ENCODE results near the gene SMPDL3A. TPM values are rescaled to one million over a fixed set of nuclear protein-coding genes. Genes with fewer than 3 reads are reported as not detected.

Gene SMPDL3A
- polyA plus RNA-seq, 1 experiment: 6.4 TPM

DNA sequence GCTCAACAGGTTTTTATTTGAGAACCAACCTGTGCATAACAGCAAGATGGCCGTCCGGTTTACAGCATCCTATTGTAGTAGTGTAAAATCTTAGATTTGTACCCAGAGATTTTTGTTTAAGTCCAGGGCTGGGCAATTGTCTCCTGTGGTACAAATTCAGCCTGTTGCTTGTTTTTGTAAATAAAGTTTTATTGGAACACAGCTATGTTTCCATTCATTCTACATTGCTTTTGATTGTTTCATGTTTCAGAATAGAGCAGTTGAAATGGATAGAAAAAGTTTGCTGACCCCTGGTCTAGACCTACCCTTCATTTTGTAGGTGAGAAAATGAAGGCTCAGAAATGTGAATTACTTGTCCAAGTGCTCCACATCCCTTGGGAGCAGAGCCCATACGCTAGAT is 8.5 kb downstream of the SMPDL3A start:
- no peak for DNase-seq (ENCODE audit: low read depth)
- no peaks in the 10 kb centered on the region for H3K27me3 ChIP-seq (ENCODE audit: control insufficient read depth, insufficient read depth, low read length)
- CTCF ChIA-PET: interaction anchor here (1.3 to 6.7 kb wide), 3 partner anchors 8 to 46 kb away, joined by 3 to 28 read pairs (median 26); partner anchors contain the start of gene SMPDL3A
- POLR2A ChIA-PET: no interaction called here
- no peak overlapping the region for H3K4me3 ChIP-seq (ENCODE audit: low read depth, low read length)
- TF ChIP-seq, protein P1, sequence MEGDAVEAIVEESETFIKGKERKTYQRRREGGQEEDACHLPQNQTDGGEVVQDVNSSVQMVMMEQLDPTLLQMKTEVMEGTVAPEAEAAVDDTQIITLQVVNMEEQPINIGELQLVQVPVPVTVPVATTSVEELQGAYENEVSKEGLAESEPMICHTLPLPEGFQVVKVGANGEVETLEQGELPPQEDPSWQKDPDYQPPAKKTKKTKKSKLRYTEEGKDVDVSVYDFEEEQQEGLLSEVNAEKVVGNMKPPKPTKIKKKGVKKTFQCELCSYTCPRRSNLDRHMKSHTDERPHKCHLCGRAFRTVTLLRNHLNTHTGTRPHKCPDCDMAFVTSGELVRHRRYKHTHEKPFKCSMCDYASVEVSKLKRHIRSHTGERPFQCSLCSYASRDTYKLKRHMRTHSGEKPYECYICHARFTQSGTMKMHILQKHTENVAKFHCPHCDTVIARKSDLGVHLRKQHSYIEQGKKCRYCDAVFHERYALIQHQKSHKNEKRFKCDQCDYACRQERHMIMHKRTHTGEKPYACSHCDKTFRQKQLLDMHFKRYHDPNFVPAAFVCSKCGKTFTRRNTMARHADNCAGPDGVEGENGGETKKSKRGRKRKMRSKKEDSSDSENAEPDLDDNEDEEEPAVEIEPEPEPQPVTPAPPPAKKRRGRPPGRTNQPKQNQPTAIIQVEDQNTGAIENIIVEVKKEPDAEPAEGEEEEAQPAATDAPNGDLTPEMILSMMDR (IDR thresholded peaks at IDR 0.05; ENCODE audit: insufficient read depth, low read depth, low read length): no peak
- no peaks in the 10 kb centered on the region for H3K36me3 ChIP-seq (ENCODE audit: control insufficient read depth, insufficient read depth, low read length)

DNA sequence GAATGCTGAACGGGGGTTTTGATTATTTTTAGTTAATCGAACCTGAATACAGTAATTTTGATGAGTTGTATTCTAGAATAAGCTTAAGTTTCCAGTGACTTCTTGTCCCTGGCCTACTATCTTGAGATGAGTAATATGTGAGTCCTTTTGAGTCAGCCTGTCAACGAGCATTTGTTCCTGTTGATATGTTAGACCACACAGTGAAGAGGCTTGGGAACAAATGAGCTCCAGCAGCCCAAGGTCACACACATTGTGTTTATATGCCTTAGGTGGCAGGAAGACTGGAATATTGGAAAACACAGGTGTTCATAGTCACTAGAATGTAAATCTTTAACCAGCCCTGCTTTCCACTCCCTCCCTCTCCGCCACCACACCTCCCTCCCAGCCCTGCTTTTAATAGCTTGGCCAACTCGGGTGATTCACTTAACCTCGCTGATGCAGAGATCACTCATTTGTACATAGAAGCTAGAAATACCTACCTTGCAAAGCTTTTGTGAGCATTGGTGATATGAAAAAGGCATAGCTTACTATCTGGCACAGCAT is 9.1 kb downstream of the SMPDL3A start:
- H3K27me3 ChIP-seq (ENCODE audit: control insufficient read depth, insufficient read depth, low read length): no peaks in the 10 kb centered on the region
- no peaks in the 10 kb centered on the region for H3K36me3 ChIP-seq (ENCODE audit: control insufficient read depth, insufficient read depth, low read length)
- TF ChIP-seq, protein P1 (IDR thresholded peaks at IDR 0.05; ENCODE audit: insufficient read depth, low read depth, low read length): no peak
- no peak overlapping the region for H3K4me3 ChIP-seq (ENCODE audit: low read depth, low read length)
- ChIA-PET POLR2A (interaction anchor here (0.6 to 1.4 kb wide), 2 partner anchors 9 to 28 kb away, joined by 4 to 9 read pairs; partner anchors contain the start of gene SMPDL3A), CTCF (interaction anchor here (0.6 to 6.7 kb wide), 4 partner anchors 8 to 775 kb away, joined by 3 to 28 read pairs (median 14); partner anchors contain the start of gene SMPDL3A)
- DNase-seq (ENCODE audit: low read depth): peak; percentile 26

DNA sequence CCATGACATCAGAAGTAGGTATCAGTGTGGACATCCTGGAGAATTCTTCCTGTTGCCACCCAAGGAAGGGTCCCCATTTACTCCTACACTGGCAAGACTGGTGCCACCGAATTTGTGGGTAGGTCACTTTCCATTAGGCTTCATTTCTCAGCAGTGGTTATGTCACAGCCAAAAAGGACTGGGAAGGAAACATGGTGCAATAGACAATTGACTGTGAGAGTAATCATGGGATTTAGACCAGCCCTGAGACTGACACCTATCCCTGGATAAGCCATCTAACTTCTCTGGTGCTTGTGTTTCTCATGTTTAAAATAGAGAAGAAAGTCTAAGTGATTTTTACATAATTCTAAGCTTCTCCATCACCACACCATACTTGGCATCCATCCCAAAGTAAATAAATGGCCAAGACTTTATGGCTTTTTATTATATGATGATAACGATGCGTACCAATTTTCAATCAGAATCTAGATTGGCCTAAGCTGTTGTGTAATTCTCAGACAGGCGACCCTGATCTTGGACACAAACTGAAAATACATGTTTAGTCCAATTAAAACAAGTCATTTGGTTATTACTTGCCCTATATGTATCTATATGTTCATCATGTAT is 10.2 kb downstream of the SMPDL3A start:
- TF ChIP-seq, protein P1 (IDR thresholded peaks at IDR 0.05; ENCODE audit: insufficient read depth, low read depth, low read length): no peak
- no peaks in the 10 kb centered on the region for H3K36me3 ChIP-seq (ENCODE audit: control insufficient read depth, insufficient read depth, low read length)
- POLR2A ChIA-PET: interaction anchor here (1.4 kb wide), 1 partner anchor 10 kb away, joined by 9 read pairs; the partner anchor contains the start of gene SMPDL3A
- CTCF ChIA-PET: interaction anchor here (4.2 to 6.7 kb wide), 2 partner anchors 9 to 40 kb away, joined by 26 to 28 read pairs; partner anchors contain the start of gene SMPDL3A
- no peak for DNase-seq (ENCODE audit: low read depth)
- H3K27me3 ChIP-seq (ENCODE audit: control insufficient read depth, insufficient read depth, low read length): no peaks in the 10 kb centered on the region
- H3K4me3 ChIP-seq (ENCODE audit: low read depth, low read length): no peak overlapping the region

DNA sequence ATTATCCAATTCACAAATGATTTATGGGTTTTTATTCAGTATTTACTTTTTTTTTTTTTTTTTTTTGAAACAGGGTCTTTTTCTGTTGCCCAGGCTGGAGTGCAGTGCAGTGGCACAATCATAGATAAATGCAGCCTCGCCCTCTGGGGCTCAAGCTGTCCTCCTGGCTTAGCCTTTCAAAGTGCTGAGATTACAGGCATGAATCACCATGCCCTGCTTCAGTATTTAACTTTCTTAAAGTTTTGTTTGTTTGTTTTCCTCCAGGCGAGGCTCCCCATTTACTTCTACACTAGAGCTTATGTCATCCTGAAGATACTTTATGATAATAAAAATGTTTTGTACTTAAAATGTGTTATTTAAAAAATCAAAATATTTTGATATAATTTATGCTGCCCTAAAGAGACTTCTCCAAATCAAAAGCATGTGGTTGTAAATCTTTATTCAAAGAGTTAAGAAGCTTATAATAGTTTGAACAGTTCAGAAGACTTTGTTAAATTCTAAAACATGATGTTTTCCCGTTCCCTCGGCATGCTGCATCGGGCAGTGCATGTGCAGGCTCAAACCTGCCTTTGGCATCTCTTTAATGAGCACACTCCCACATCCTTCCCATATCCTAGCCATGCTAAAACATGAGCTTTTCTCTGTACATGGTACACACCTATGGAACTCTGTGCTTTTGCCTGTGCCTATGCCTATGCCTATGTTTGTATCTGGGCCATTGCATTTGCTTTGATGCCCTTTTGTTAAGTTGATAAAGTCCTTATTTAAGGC is 11.0 kb downstream of the SMPDL3A start:
- Histone ChIP-seq H3K36me3 (ENCODE audit: control insufficient read depth, insufficient read depth, low read length) (no peaks in the 10 kb centered on the region), H3K27me3 (ENCODE audit: control insufficient read depth, insufficient read depth, low read length) (no peaks in the 10 kb centered on the region), H3K4me3 (ENCODE audit: low read depth, low read length) (no peak overlapping the region)
- DNase-seq (ENCODE audit: low read depth): no peak
- TF ChIP-seq, protein P1 (IDR thresholded peaks at IDR 0.05; ENCODE audit: insufficient read depth, low read depth, low read length): no peak
- ChIA-PET POLR2A (no interaction called here), CTCF (interaction anchor here (4.2 to 6.7 kb wide), 2 partner anchors 10 to 39 kb away, joined by 26 to 28 read pairs; partner anchors contain the start of gene SMPDL3A)

DNA sequence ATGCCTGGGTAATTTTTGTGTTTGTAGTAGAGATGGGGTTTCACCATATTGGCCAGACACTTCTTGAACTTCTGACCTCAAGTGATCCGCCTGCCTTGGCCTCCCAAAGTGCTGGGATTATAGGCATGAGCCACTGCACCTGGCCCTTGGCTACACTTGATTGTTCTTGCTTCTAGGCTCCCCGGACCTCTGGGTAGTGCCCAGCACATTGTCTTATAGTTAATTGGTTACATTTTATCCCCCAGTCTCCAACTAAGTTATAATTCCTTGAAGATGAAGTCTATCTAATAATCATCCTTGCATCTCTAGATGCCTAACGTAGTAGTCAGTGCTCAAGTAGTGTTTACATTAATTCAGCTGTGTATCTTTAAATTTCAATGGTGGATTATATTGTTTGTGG is 11.8 kb downstream of the SMPDL3A start:
- POLR2A ChIA-PET: no interaction called here
- TF ChIP-seq, protein P1 (IDR thresholded peaks at IDR 0.05; ENCODE audit: insufficient read depth, low read depth, low read length): no peak
- no peaks in the 10 kb centered on the region for H3K36me3 ChIP-seq (ENCODE audit: control insufficient read depth, insufficient read depth, low read length)
- H3K27me3 ChIP-seq (ENCODE audit: control insufficient read depth, insufficient read depth, low read length): no peaks in the 10 kb centered on the region
- H3K4me3 ChIP-seq (ENCODE audit: low read depth, low read length): no peak overlapping the region
- CTCF ChIA-PET: interaction anchor here (4.2 to 6.7 kb wide), 2 partner anchors 11 to 38 kb away, joined by 26 to 28 read pairs; partner anchors contain the start of gene SMPDL3A
- no peak for DNase-seq (ENCODE audit: low read depth)

All from BJ (cell line).